K562 (cell line): Measurements from ENCODE around the gene BRF1. TPM values are rescaled to one million over a fixed set of nuclear protein-coding genes. Genes with fewer than 3 reads are reported as not detected.

Experiments
- ATAC-seq: fragments of 200-7000 bp; cut with Tn5 transposase; 3 replicates; pipeline ENCODE4 v1.9.1; 2020; ENCODE audit warnings: moderate library complexity
- BruUV-seq: library from RNA; stranded (reverse); fragments of 400-500 nt; replicated peaks from 2 replicates; lab custom pipeline; 2021; lab: Mats Ljungman, UMichigan
- CTCF ChIA-PET: fragments of 300-600 bp; formaldehyde crosslinking; extraction: SDS; loops from one replicate; lab custom pipeline; 2021; ENCODE audit warnings: low intra/inter-chr PET ratio; lab: Yijun Ruan, JAX
- POLR2A ChIA-PET: fragments of 300-600, 350-650 bp; sonication (Branson Sonifier 250); formaldehyde crosslinking; extraction: SDS; loops from one replicate; lab custom pipeline; 2021; ENCODE audit warnings: antibody characterized with exemption, inconsistent platforms; lab: Yijun Ruan, JAX
- DNase-seq, 4 experiments: peaks; one replicate each; pipeline versions ENCODE4 v3.0.0 to v3.0.0-alpha.2; 2011 to 2018; ENCODE audit warnings: low spot score in 3 of 4, mixed read lengths in 3 of 4; ENCODE audit errors: extremely low read depth in 1 of 4
- FAIRE-seq: peaks from 2 replicates; lab custom pipeline; 2011; peaks lifted over from hg19 to GRCh38; lab: Jason Lieb, UNC
- H2AFZ ChIP-seq: 2 replicates; pipeline ENCODE4 v1.6.0; 2011; ENCODE audit warnings: low read depth, low read length, control low read depth, inconsistent platforms
- H3K27ac ChIP-seq: fragments of 200-600 bp; 3 replicates; pipeline ENCODE4 v1.8.0; 2011; ENCODE audit warnings: low read depth, mild to moderate bottlenecking, control low read depth, inconsistent platforms, low read length, moderate library complexity, mixed read lengths; ENCODE audit errors: extremely low read depth
- H3K27me3 ChIP-seq, 2 experiments: fragments of 300-600 bp in 1 of 2; 2 replicates in 1 of 2; 3 replicates in 1 of 2; pipeline versions ENCODE4 v1.6.0 to v1.8.0; 2011; ENCODE audit warnings: inconsistent platforms in 2 of 2, low read length in 2 of 2, mild to moderate bottlenecking in 1 of 2, mixed read lengths in 1 of 2, moderate library complexity in 1 of 2; ENCODE audit not compliant: control insufficient read depth in 2 of 2, insufficient read depth in 2 of 2
- H3K36me3 ChIP-seq: fragments of 300-600 bp; 3 replicates; pipeline ENCODE4 v1.8.0; 2011; ENCODE audit warnings: mild to moderate bottlenecking, low read length, inconsistent platforms; ENCODE audit not compliant: control insufficient read depth, insufficient read depth
- H3K4me1 ChIP-seq, 2 experiments: fragments of 200-600 bp in 1 of 2; replicated peaks in 1 of 2; 2 replicates in 1 of 2; 3 replicates in 1 of 2; pipeline versions ENCODE4 v1.5.1 to v1.8.0; 2011; ENCODE audit warnings: inconsistent platforms in 2 of 2, low read length in 2 of 2, mild to moderate bottlenecking in 1 of 2, mixed read lengths in 1 of 2, moderate library complexity in 1 of 2; ENCODE audit not compliant: control insufficient read depth in 2 of 2, insufficient read depth in 2 of 2
- H3K4me2 ChIP-seq: 2 replicates; pipeline ENCODE4 v1.6.1; 2011; ENCODE audit warnings: low read length, control low read depth, inconsistent platforms, mixed read lengths; ENCODE audit not compliant: insufficient read depth
- H3K4me3 ChIP-seq: fragments of 200-600 bp; sonication (generic), shearing (Covaris generic); 2 replicates; pipeline ENCODE4 v1.5.1; 2016; ENCODE audit warnings: control low read depth, inconsistent platforms
- H3K79me2 ChIP-seq: fragments of 200-600 bp; 3 replicates; pipeline ENCODE4 v1.8.0; 2011; ENCODE audit warnings: low read length, inconsistent platforms; ENCODE audit not compliant: control insufficient read depth, insufficient read depth
- H3K9ac ChIP-seq, 2 experiments: 2 replicates each; pipeline versions ENCODE4 v1.6.0 to v1.6.1; 2011; ENCODE audit warnings: low read depth in 2 of 2, low read length in 2 of 2, control low read depth in 1 of 2, inconsistent platforms in 1 of 2, mild to moderate bottlenecking in 1 of 2, mixed read lengths in 1 of 2; ENCODE audit not compliant: insufficient read depth in 1 of 2
- H3K9me1 ChIP-seq: one replicate; pipeline ENCODE4 v1.6.0; 2011; ENCODE audit warnings: inconsistent platforms, mild to moderate bottlenecking, low read length, moderate library complexity; ENCODE audit not compliant: control insufficient read depth, insufficient read depth
- H3K9me3 ChIP-seq: replicated peaks from 2 replicates; pipeline ENCODE4 v1.5.1; 2011; ENCODE audit warnings: low read depth, low read length, inconsistent platforms; ENCODE audit not compliant: control insufficient read depth, insufficient read depth
- H4K20me1 ChIP-seq: replicated peaks from 2 replicates; pipeline ENCODE4 v1.6.1; 2011; ENCODE audit warnings: low read length, inconsistent platforms, mixed read lengths; ENCODE audit not compliant: control insufficient read depth, insufficient read depth
- BHLHE40 ChIP-seq: IDR thresholded peaks from 2 replicates; pipeline ENCODE4 v1.6.1; 2011; ENCODE audit warnings: low read length, improper control_type of control experiment
- BRD4 ChIP-seq: fragments of 200-600 bp; sonication (generic); IDR thresholded peaks from 2 replicates; pipeline ENCODE4 v1.6.1; 2017; ENCODE audit warnings: inconsistent platforms
- CEBPG ChIP-seq, 3 experiments: fragments of 200-800 bp in 1 of 3; sonication (Bioruptor generic) in 1 of 3; sonication (generic) in 1 of 3; formaldehyde crosslinking in 1 of 3; IDR thresholded peaks in 2 of 3; conservative IDR thresholded peaks in 1 of 3; 2 replicates each; pipeline versions ENCODE4 v1.6.1 to v1.8.0; 2016 to 2022; ENCODE audit warnings: missing compliant biosample characterization in 2 of 3, missing genetic modification characterization in 2 of 3, mild to moderate bottlenecking in 1 of 3, missing genetic modification reagents in 1 of 3
- CREBBP ChIP-seq: IDR thresholded peaks from one replicate; pipeline ENCODE4 v1.6.1; 2012; ENCODE audit warnings: low read depth, mild to moderate bottlenecking, control low read depth, inconsistent platforms, low read length
- HMG20B ChIP-seq: fragments of 250-450 bp; sonication (Bioruptor Pico); IDR thresholded peaks from 2 replicates; pipeline ENCODE4 v1.5.0; 2021; ENCODE audit warnings: mild to moderate bottlenecking
- RBFOX2 ChIP-seq: fragments of 200-400 bp; formaldehyde crosslinking; IDR thresholded peaks from 2 replicates; pipeline ENCODE4 v1.6.1; 2017; ENCODE audit warnings: low read depth, mild to moderate bottlenecking, low read length, moderate library complexity
- RBM22 ChIP-seq: fragments of 200-400 bp; formaldehyde crosslinking; IDR thresholded peaks from 2 replicates; pipeline ENCODE4 v1.6.1; 2018; ENCODE audit warnings: low read length, low read depth; ENCODE audit not compliant: poor library complexity, severe bottlenecking
- SMAD4 ChIP-seq: fragments of 250-450 bp; sonication (Bioruptor Pico); conservative IDR thresholded peaks from 2 replicates; pipeline ENCODE4 v1.8.0; 2021; ENCODE audit warnings: inconsistent platforms, mild to moderate bottlenecking, moderate library complexity
- TBL1XR1 ChIP-seq, 2 experiments: IDR thresholded peaks; 2 replicates each; pipeline ENCODE4 v1.6.1; 2012; ENCODE audit warnings: improper control_type of control experiment in 2 of 2, low read length in 2 of 2, mild to moderate bottlenecking in 1 of 2
- ZNF347 ChIP-seq: fragments of 450-650 bp; formaldehyde crosslinking; IDR thresholded peaks from 2 replicates; pipeline ENCODE4 v1.4.0; 2020; ENCODE audit warnings: low read depth, mild to moderate bottlenecking, moderate library complexity
- ZNF699 ChIP-seq: fragments of 250-450 bp; sonication (Bioruptor Pico); IDR thresholded peaks from 2 replicates; pipeline ENCODE4 v1.8.0; 2021; ENCODE audit warnings: mild to moderate bottlenecking, moderate library complexity; ENCODE audit not compliant: insufficient replicate concordance
- WGBS: fragments of 100-300 bp; shearing (Covaris generic); methylation state at CpG from one replicate; pipeline ENCODE4 v1.1.6; 2016; ENCODE audit warnings: low coverage, mixed read lengths; ENCODE audit not compliant: insufficient coverage; ENCODE audit errors: missing lambda C conversion rate; 5-methylcytosine and 5-hydroxymethylcytosine counted together
- in situ Hi-C: fragments of 300-500 bp; cut with MboI; formaldehyde crosslinking; loops from 4 replicates; pipeline ENCODE4 v1.15.0; 2018; ENCODE audit warnings: inconsistent platforms, mixed read lengths
- intact Hi-C: fragments of 100-400 bp; cut with micrococcal nuclease; formaldehyde crosslinking; loops from 2 replicates; pipeline ENCODE4 v1.14.2; 2022
- polyA plus RNA-seq, 8 experiments: library from polyadenylated mRNA; depleted of rRNA in 4 of 8; stranded (reverse) in 5 of 8; unstranded in 3 of 8; fragments of >200 nt; fragmentation: Nextera tagmentation in 2 of 8; fragmentation: Illumina TruSeq in 1 of 8; extraction: Ambion mirVana in 2 of 8; extraction: Trizol in 1 of 8; gene quantifications; 2 replicates each; pipeline versions ENCODE4 v1.2.1 to v1.2.3, GENCODE V29; 2011 to 2014; ENCODE audit warnings: inconsistent platforms in 1 of 8, missing spikeins in 1 of 8
- total RNA-seq, 7 experiments: library from RNA; depleted of rRNA in 6 of 7; stranded (reverse); fragments of >200 nt in 6 of 7; fragmentation: Illumina TruSeq in 2 of 7; extraction: Trizol in 2 of 7; gene quantifications; 2 replicates each; pipeline versions ENCODE4 v1.2.1 to v1.2.3, GENCODE V29; 2011 to 2021; ENCODE audit warnings: low replicate concordance in 1 of 7
- TF ChIP-seq, protein P1 (sequence below): fragments of 250-450 bp; sonication (Bioruptor Pico); IDR thresholded peaks from 2 replicates; pipeline ENCODE4 v1.5.0; 2021; ENCODE audit warnings: mild to moderate bottlenecking, moderate library complexity
- TF ChIP-seq, protein P2 (sequence below): sonication (generic); formaldehyde crosslinking; IDR thresholded peaks from 2 replicates; pipeline ENCODE4 v1.8.1; 2023; ENCODE audit warnings: mild to moderate bottlenecking, missing genetic modification reagents

Gene BRF1
- total and polyA plus RNA-seq, 9 of the 15 experiments (the other 6 are each of a cell fraction or from before 2014, with no cell fraction given) = 0.14 to 24.6 (median 8.2) TPM

DNA sequence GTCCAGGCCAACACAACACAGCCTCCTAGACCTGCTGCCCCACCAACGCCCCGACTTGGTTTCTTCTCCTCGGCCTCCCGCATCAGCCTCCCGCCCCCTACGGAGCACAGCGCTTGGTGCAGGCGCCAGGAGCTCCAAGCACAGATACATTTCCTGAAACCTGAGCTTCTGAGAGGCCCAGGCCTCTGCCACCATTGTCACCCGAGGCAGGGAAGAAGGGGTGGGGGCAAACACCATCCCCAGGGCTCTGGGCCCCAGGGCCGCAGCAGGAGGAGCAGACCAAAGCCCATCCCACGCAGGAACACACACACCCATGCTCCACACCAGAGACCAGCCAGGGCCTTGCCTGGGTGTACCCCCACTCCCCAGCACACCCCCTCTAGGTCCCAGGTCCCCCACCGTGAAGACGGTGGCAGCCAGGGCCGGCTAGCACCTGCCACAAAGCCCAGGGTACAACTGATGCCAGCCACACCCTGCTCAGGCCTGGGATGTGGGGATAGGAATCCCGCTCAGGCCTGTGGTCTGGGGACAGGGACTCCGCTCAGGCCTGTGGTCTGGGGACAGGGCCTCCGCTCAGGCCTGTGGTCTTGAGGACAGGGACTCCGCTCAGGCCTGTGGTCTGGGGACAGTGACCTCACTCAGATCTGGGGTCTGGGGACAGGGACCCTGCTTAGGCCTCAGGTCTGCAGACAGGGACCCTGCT, 137.6 kb downstream of the BRF1 start:
- DNase-seq (no peak), FAIRE-seq (no peak), ATAC-seq (no peak)
- no TSS peak for BruUV-seq
- WGBS = 63% methylated on average over 10 of the region's 18 CpGs
- CTCF ChIA-PET = no interaction called here
- Histone ChIP-seq H4K20me1 (peaks cover 10% of the 10 kb centered on the region), H3K27me3 (no peaks in the 10 kb centered on the region), H3K4me2 (no peak overlapping the region), H3K9me1 (peaks cover 4% of the 10 kb centered on the region), H3K9me3 (no peaks in the 10 kb centered on the region), H3K9ac (peak overlapping the region in 1 of 2 experiments; percentile 84; a peak in 2 of 4 replicates), H3K4me1 (peaks cover 8 to 76% of the 10 kb centered on the region in 2 experiments; a peak in 4 of 5 replicates), H2AFZ (no peak overlapping the region), H3K4me3 (no peak overlapping the region), H3K79me2 (peaks cover 59% of the 10 kb centered on the region), H3K27ac (no peak overlapping the region), H3K36me3 (peaks cover 12% of the 10 kb centered on the region; the same call in 1 of the 3 replicates)
- POLR2A ChIA-PET = no interaction called here
- in situ Hi-C loops = no loop called here
- intact Hi-C loops = no loop called here
- TF ChIP-seq RBFOX2 = 0 out of 2 replicates have a peak, but pooled peaks have one; percentile 15
- TF ChIP-seq, protein P1, sequence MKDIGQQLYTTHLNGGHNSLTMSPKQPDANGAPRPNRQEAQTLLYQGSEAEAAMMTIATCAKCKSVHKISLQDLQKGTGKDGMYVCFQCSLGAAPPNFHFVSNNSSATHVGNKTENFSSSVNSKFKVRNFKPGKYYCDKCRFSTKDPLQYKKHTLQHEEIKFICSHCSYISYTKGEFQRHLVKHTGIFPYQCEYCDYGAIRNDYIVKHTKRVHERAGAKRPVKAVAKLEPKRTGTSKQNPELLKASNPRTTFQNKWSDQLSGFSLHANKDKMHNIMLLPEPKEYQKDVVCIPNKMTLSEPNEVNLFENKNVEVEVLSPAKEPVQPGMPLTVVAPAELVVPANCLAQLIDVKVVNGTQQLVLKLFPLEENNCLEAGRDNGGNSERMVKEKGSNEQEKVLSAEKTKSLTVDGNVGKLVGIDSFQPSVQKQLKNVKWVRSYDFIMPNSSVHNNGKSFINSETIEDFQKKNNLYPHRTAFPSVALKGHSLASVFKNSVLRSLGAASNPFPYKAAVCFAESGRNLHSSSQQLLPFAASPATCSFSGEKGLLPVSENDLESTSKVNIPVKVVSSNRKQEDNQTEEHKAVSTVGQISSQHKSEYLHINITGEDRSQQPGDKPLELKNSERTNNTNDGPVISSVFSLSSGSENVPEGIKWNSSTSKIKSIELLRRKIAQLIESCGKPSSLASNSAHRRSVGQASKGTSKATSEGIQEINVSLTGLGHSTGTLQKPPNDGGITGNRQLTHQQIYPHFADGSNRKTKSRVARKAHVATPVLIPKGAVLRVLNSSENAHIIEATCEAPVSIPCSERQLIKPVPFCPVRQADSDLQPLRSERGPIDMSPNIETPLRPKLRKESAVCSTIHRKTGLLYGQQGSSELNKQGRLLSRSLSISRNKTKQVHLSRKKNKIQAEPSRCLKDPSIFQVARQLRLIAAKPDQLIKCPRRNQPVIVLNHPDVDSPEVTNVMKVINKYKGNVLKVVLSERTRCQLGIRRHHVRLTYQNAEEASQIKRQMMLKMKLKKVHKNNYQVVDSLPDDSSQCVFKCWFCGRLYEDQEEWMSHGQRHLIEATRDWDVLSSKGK (CRISPR knock-in tag) = no peak
- TF ChIP-seq BHLHE40 = no peak
- no peak for TF ChIP-seq HMG20B (CRISPR knock-in tag)
- TF ChIP-seq RBM22 = no peak
- TF ChIP-seq BRD4 = no peak
- no peak for TF ChIP-seq CREBBP
- TF ChIP-seq CEBPG (CRISPR knock-in tag; IDR thresholded peaks at IDR 0.05) = no peak
- TF ChIP-seq CEBPG (tag; conservative IDR thresholded peaks at IDR 0.05 in 1 of 2, IDR thresholded peaks at IDR 0.05 in 1 of 2) = no peak
- TF ChIP-seq, protein P2, sequence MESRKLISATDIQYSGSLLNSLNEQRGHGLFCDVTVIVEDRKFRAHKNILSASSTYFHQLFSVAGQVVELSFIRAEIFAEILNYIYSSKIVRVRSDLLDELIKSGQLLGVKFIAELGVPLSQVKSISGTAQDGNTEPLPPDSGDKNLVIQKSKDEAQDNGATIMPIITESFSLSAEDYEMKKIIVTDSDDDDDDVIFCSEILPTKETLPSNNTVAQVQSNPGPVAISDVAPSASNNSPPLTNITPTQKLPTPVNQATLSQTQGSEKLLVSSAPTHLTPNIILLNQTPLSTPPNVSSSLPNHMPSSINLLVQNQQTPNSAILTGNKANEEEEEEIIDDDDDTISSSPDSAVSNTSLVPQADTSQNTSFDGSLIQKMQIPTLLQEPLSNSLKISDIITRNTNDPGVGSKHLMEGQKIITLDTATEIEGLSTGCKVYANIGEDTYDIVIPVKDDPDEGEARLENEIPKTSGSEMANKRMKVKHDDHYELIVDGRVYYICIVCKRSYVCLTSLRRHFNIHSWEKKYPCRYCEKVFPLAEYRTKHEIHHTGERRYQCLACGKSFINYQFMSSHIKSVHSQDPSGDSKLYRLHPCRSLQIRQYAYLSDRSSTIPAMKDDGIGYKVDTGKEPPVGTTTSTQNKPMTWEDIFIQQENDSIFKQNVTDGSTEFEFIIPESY (CRISPR knock-in tag) = peak; percentile 75
- no peak for TF ChIP-seq ZNF347 (CRISPR knock-in tag)
- TF ChIP-seq ZNF699 (CRISPR knock-in tag) = no peak
- TF ChIP-seq TBL1XR1 (IDR thresholded peaks at IDR 0.05; ENCODE audit: low read length in 2 of 2) = no peak
- no peak for TF ChIP-seq SMAD4 (CRISPR knock-in tag)
